ENCODE results near the gene UBE3B. TPM values are rescaled to one million over a fixed set of nuclear protein-coding genes. Genes with fewer than 3 reads are reported as not detected.

The UBE3B gene
- total RNA-seq, 3 donors from 2014 or later = 24.1 to 25.4 (median 24.4) TPM

- peaks cover 12% of the 10 kb centered on the region for H3K4me1 Mint-ChIP-seq (ENCODE audit: low read depth)
- peaks cover 19% of the 10 kb centered on the region for H3K27me3 Mint-ChIP-seq (ENCODE audit: low read depth)
- no peak overlapping the region for H3K4me3 Mint-ChIP-seq
- no peaks in the 10 kb centered on the region for H3K9me3 Mint-ChIP-seq
- DNase-seq (no peak), ATAC-seq (no peak)
- no peaks in the 10 kb centered on the region for H3K36me3 Mint-ChIP-seq (ENCODE audit: insufficient read depth)
Observed at GRCh38 chr12:109545826-109546225, 68.4 kb downstream of the UBE3B start.

DNA sequence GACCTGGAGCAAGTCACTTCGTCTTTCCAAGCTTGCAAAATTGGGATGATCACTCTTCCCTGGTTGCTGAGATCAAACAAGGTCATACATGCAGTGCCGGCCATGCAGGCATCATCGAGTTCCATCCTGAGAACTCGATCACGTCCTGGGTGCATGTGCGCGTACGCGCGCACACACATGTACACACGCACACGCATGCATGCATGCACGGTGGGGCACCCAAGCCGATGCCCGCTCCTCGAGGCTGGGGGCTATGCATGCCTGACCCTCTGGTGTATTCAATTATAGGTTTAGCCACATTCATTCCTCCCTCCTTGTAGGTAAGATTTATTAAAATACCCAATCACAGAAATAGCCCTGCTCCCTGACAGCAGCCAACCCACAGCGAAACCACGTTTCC lies 69.9 kb downstream of the UBE3B start:
- Mint-ChIP-seq H3K9me3 (no peaks in the 10 kb centered on the region), H3K4me3 (no peak overlapping the region), H3K4me1 (ENCODE audit: low read depth) (peaks cover 12% of the 10 kb centered on the region), H3K27me3 (ENCODE audit: low read depth) (peaks cover 19% of the 10 kb centered on the region), H3K36me3 (ENCODE audit: insufficient read depth) (no peaks in the 10 kb centered on the region)
- ATAC-seq = no peak
- DNase-seq = no peak

DNA sequence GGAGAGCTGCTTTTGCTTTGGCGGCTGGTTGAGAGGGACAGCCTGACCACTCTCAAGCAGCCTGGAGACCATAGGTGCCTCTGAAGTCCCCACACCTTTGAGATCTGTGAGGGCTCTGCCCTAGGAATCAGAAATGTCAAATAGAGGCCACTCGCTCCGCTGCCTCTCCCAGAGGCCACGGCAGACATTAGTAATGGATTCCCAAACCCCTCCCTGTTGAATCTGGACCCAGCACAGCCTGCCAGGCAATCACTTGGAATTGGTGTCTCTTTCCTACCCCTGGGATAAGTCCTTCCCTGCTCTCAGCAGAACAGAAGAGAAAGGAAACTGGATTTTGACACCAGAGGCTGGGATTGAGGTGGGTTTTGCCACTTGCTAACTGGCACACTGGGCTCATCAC lies 70.8 kb downstream of the UBE3B start:
- ATAC-seq = no peak
- Mint-ChIP-seq H3K27me3 (ENCODE audit: low read depth) (peaks cover 19% of the 10 kb centered on the region), H3K4me3 (no peak overlapping the region), H3K4me1 (ENCODE audit: low read depth) (peaks cover 12% of the 10 kb centered on the region), H3K36me3 (ENCODE audit: insufficient read depth) (no peaks in the 10 kb centered on the region), H3K9me3 (no peaks in the 10 kb centered on the region)
- DNase-seq = no peak

DNA sequence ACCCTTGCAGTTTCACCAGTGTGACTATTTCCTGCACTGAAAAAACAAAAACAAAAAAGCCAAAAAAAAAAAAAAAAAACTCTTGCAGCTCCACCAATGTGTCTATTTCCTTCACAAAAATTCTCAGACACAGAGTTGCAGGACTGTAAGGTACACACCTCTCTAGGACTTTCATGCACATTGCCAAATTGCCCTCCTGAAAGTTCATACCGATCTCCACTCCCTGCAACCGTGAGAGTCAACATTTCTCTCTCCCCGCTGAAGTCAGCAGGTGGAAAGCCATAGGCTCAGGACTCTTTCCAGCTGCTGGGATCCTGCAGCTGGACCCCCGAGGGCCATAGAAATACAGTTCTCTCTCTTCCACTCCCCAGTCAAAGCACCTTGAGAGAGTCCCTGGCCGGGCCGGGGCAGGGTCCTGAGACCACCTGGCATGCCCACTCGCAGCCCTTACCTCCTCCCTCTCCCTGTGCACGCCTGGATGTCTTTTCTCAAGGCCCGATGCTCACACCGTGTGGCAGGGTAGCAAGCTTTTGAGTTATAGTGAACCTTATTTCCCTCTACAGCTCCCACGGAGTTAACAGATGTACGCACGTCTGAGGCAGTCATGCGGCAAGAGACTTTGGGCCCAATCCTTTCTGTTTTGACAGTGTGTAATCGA lies 72.3 kb downstream of the UBE3B start:
- H3K4me3 Mint-ChIP-seq = no peak overlapping the region
- DNase-seq (no peak), ATAC-seq (no peak)
- no peaks in the 10 kb centered on the region for H3K36me3 Mint-ChIP-seq (ENCODE audit: insufficient read depth)
- peaks cover 19% of the 10 kb centered on the region for H3K27me3 Mint-ChIP-seq (ENCODE audit: low read depth)
- no peaks in the 10 kb centered on the region for H3K9me3 Mint-ChIP-seq
- peaks cover 10% of the 10 kb centered on the region for H3K4me1 Mint-ChIP-seq (ENCODE audit: low read depth)

GRCh38 chr12:109550281-109550680 lies 72.8 kb downstream of the UBE3B start:
- Mint-ChIP-seq H3K9me3 (no peaks in the 10 kb centered on the region), H3K36me3 (ENCODE audit: insufficient read depth) (no peaks in the 10 kb centered on the region), H3K4me3 (no peak overlapping the region), H3K4me1 (ENCODE audit: low read depth) (peaks cover 5% of the 10 kb centered on the region), H3K27me3 (ENCODE audit: low read depth) (peaks cover 19% of the 10 kb centered on the region)
- DNase-seq (no peak), ATAC-seq (no peak)

- Mint-ChIP-seq H3K36me3 (ENCODE audit: insufficient read depth) (no peaks in the 10 kb centered on the region), H3K9me3 (no peaks in the 10 kb centered on the region), H3K27me3 (ENCODE audit: low read depth) (peaks cover 19% of the 10 kb centered on the region), H3K4me1 (ENCODE audit: low read depth) (no peaks in the 10 kb centered on the region), H3K4me3 (no peak overlapping the region)
- DNase-seq = no peak
- no peak for ATAC-seq
Observed at GRCh38 chr12:109551108-109551507, 73.7 kb downstream of the UBE3B start.

DNA sequence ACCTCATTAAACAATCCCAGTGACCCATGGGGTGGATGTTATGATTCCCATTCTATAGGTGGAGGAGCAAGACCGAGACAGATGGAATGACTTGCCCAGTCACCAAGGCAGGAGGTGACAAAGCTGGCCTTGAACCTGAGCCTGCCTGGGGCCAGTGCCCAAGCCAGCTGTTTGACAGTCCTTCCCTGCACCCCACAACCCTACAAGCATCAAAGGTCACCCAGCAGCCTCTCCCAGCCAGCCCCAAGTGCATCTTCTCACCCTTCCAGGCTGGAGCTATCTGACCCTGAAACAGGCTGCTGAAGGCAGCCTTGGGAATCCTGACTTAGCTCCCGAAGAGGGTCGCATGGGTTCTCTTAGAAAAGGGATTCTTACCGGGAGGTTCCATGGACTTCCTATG lies 75.5 kb downstream of the UBE3B start:
- no peak for DNase-seq
- no peaks in the 10 kb centered on the region for H3K4me1 Mint-ChIP-seq (ENCODE audit: low read depth)

DNA sequence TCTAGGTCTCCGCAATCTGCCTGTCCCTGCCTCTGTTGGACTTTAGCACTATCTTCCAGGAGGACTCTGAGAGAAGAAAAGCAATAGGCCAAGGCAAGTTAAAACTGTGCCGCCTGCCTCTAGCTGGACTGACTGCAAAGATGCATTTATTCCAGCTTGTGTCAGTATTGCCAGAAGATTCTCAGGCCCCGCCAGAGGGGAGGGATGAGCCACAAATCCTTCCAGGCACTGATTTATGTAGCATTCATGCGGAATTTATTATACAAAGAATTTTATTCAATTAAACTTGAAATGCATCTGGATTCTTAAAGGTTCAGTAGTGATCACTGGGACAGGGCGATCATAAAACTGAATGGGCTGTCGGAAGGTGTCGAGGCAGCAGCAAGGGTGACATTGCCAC lies 76.0 kb downstream of the UBE3B start:
- DNase-seq (no peak), ATAC-seq (no peak)
- H3K4me1 Mint-ChIP-seq (ENCODE audit: low read depth) = no peaks in the 10 kb centered on the region
- peaks cover 2% of the 10 kb centered on the region for H3K27me3 Mint-ChIP-seq (ENCODE audit: low read depth)
- no peaks in the 10 kb centered on the region for H3K9me3 Mint-ChIP-seq
- H3K36me3 Mint-ChIP-seq (ENCODE audit: insufficient read depth) = peaks cover 5% of the 10 kb centered on the region
- no peak overlapping the region for H3K4me3 Mint-ChIP-seq

More for the DNA sequence above, 75.5 kb downstream of the UBE3B start:
- ATAC-seq = no peak
- Mint-ChIP-seq H3K36me3 (ENCODE audit: insufficient read depth) (peaks cover 5% of the 10 kb centered on the region), H3K27me3 (ENCODE audit: low read depth) (peaks cover 7% of the 10 kb centered on the region), H3K4me3 (no peak overlapping the region), H3K9me3 (no peaks in the 10 kb centered on the region)

DNA sequence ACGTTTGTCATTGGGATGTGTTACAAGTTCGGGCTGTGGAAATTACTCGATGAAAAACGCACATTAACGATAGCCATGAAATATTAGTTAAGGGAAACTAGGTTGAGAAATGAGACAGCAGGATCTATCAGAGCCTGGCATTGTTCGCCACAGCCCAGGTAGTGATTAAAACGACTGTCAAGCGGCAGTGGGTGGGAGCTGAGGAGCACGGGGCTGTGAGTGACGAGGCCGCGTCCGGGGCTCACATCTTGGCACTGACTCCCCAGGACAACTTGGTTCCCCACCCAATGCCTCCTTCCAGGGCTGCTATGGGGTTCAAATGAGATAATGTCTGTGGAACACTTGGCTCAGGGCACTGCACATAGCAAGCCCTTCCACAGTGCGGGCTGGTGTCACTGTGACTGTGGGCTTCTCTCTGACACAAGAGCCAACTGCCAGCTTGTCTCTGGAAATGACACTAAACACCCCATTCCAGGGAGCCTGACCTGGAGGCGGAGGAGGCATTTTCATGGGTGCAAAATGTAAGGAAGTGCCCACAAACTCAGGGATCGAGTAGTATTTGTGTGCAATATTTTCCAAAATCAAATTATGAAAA lies 76.6 kb downstream of the UBE3B start:
- DNase-seq = no peak
- no peaks in the 10 kb centered on the region for H3K9me3 Mint-ChIP-seq
- peaks cover 8% of the 10 kb centered on the region for H3K36me3 Mint-ChIP-seq (ENCODE audit: insufficient read depth)
- no peaks in the 10 kb centered on the region for H3K27me3 Mint-ChIP-seq (ENCODE audit: low read depth)
- no peaks in the 10 kb centered on the region for H3K4me1 Mint-ChIP-seq (ENCODE audit: low read depth)
- no peak overlapping the region for H3K4me3 Mint-ChIP-seq
- ATAC-seq = no peak

GRCh38 chr12:109554761-109555160 lies 77.3 kb downstream of the UBE3B start:
- DNase-seq = no peak
- ATAC-seq = no peak
- peaks cover 8% of the 10 kb centered on the region for H3K36me3 Mint-ChIP-seq (ENCODE audit: insufficient read depth)
- H3K4me3 Mint-ChIP-seq = no peak overlapping the region
- no peaks in the 10 kb centered on the region for H3K9me3 Mint-ChIP-seq
- H3K4me1 Mint-ChIP-seq (ENCODE audit: low read depth) = no peaks in the 10 kb centered on the region
- no peaks in the 10 kb centered on the region for H3K27me3 Mint-ChIP-seq (ENCODE audit: low read depth)

- H3K4me1 Mint-ChIP-seq (ENCODE audit: low read depth) = no peaks in the 10 kb centered on the region
- DNase-seq (no peak), ATAC-seq (no peak)
- H3K27me3 Mint-ChIP-seq (ENCODE audit: low read depth) = no peaks in the 10 kb centered on the region
- peaks cover 8% of the 10 kb centered on the region for H3K36me3 Mint-ChIP-seq (ENCODE audit: insufficient read depth)
- no peak overlapping the region for H3K4me3 Mint-ChIP-seq
- no peaks in the 10 kb centered on the region for H3K9me3 Mint-ChIP-seq
Observed at GRCh38 chr12:109555431-109556315, 78.2 kb downstream of the UBE3B start.

DNA sequence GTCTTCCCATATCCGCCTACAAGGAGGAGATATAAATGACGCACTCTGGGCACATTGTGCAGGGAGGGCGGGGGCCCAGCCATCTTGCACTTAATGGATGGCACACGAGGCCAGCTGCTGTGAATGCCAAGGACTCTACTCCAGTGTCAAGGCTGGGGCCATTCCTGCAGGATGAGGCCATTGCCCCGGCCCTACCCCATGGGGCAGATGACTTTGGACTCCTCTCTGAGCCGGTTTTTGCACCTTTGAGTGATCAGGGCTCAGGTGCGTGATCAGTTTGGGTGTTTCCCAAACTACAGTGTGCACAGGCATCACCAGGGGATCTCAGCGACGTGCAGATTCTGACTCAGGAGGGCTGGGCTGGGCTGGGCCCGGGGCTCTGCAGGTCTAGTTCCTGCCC lies 79.8 kb downstream of the UBE3B start:
- DNase-seq = no peak

DNA sequence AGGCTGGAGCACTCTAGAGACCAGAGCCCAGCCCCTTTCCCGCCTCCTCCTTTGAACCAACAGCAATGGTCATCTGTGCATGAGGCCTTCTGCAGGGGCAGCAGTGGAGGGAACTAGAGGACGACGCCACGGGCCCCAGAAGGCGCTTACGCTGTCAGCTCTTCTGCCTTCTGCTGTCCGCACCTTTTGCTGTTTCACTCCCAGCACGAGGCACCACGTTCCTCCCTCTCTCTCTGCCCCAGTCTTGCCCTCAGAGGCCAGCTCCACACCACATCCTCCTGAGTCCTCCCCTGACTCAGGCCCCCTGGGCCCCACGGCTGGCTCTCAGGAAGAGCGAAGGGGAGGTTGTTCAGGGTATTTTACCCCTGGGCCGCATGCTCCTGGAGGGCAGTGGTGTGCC lies 80.4 kb downstream of the UBE3B start:
- H3K4me3 Mint-ChIP-seq = no peak overlapping the region
- H3K9me3 Mint-ChIP-seq = no peaks in the 10 kb centered on the region
- DNase-seq = no peak
- no peaks in the 10 kb centered on the region for H3K27me3 Mint-ChIP-seq (ENCODE audit: low read depth)
- H3K4me1 Mint-ChIP-seq (ENCODE audit: low read depth) = no peaks in the 10 kb centered on the region
- H3K36me3 Mint-ChIP-seq (ENCODE audit: insufficient read depth) = peaks cover 19% of the 10 kb centered on the region
- ATAC-seq = no peak

More for the DNA sequence above, 79.8 kb downstream of the UBE3B start:
- Mint-ChIP-seq H3K4me3 (no peak overlapping the region), H3K36me3 (ENCODE audit: insufficient read depth) (peaks cover 15% of the 10 kb centered on the region), H3K4me1 (ENCODE audit: low read depth) (no peaks in the 10 kb centered on the region), H3K9me3 (no peaks in the 10 kb centered on the region), H3K27me3 (ENCODE audit: low read depth) (no peaks in the 10 kb centered on the region)
- no peak for ATAC-seq

- peaks cover 19% of the 10 kb centered on the region for H3K36me3 Mint-ChIP-seq (ENCODE audit: insufficient read depth)
- H3K27me3 Mint-ChIP-seq (ENCODE audit: low read depth) = no peaks in the 10 kb centered on the region
- H3K4me3 Mint-ChIP-seq = no peak overlapping the region
- no peaks in the 10 kb centered on the region for H3K4me1 Mint-ChIP-seq (ENCODE audit: low read depth)
- DNase-seq (no peak), ATAC-seq (no peak)
- H3K9me3 Mint-ChIP-seq = no peaks in the 10 kb centered on the region
Observed at GRCh38 chr12:109558374-109559199, 81.2 kb downstream of the UBE3B start.

Measured in activated T-cell treated with anti-CD3 and anti-CD28 coated beads, Interleukin-2, amount 50 U/mL, for 4 hours (primary cell).